Subcutaneous abdominal adipose tissue (tissue), 5 donors: ENCODE results near the gene SDR42E2.

Experiments used
- H3K27ac ChIP-seq: one replicate; pipeline ENCODE4 v1.7.0; 2013; ENCODE audit warnings: low read depth, mild to moderate bottlenecking, inconsistent platforms, low read length, moderate library complexity
- H3K27me3 ChIP-seq, 5 donors: one replicate each; pipeline ENCODE4 v1.7.0; 2013; ENCODE audit warnings: low read length in 5 of 5, inconsistent platforms in 1 of 5; ENCODE audit not compliant: control insufficient read depth in 5 of 5, insufficient read depth in 4 of 5
- H3K36me3 ChIP-seq, 5 donors: one replicate each; pipeline ENCODE4 v1.7.0; 2013; ENCODE audit warnings: low read length in 5 of 5; ENCODE audit not compliant: control insufficient read depth in 5 of 5, insufficient read depth in 5 of 5
- H3K4me1 ChIP-seq, 5 donors: one replicate each; pipeline ENCODE4 v1.7.0; 2013; ENCODE audit warnings: low read length in 5 of 5, mild to moderate bottlenecking in 3 of 5, moderate library complexity in 1 of 5; ENCODE audit not compliant: control insufficient read depth in 5 of 5, insufficient read depth in 5 of 5
- H3K4me3 ChIP-seq, 5 donors: one replicate each; pipeline ENCODE4 v1.7.0; 2013; ENCODE audit warnings: low read length in 5 of 5, low read depth in 1 of 5
- H3K9ac ChIP-seq, 5 donors: one replicate each; pipeline ENCODE4 v1.7.0; 2013; ENCODE audit warnings: low read length in 5 of 5, mild to moderate bottlenecking in 4 of 5, moderate library complexity in 3 of 5
- H3K9me3 ChIP-seq, 5 donors: one replicate each; pipeline ENCODE4 v1.7.0; 2013; ENCODE audit warnings: low read length in 5 of 5; ENCODE audit not compliant: control insufficient read depth in 5 of 5
- donor health status: healthy.
- donor health status: healthy.
- donor health status: healthy.
- donor health status: healthy.
- donor health status: healthy.

The SDR42E2 gene

GRCh38 chr16:22189473-22190080 is 27.3 kb downstream of the SDR42E2 start:
- peaks cover 16 to 52% (median 41%) of the 10 kb centered on the region in 5 donors for H3K4me1 ChIP-seq
- H3K27me3 ChIP-seq: no peaks in the 10 kb centered on the region
- peak overlapping the region in 4 of 5 donors; percentile 59 to 81 (median 68) for H3K9ac ChIP-seq
- no peaks in the 10 kb centered on the region for H3K9me3 ChIP-seq
- H3K27ac ChIP-seq: peak overlapping the region; percentile 73
- H3K36me3 ChIP-seq: no peaks in the 10 kb centered on the region
- H3K4me3 ChIP-seq: peak overlapping the region; percentile 70 to 78 (median 71)

- Histone ChIP-seq H3K9ac (peak overlapping the region in 4 of 5 donors; percentile 59 to 81 (median 68)), H3K27ac (peak overlapping the region; percentile 73), H3K4me1 (peaks cover 16 to 55% (median 47%) of the 10 kb centered on the region in 5 donors), H3K36me3 (no peaks in the 10 kb centered on the region), H3K4me3 (peak overlapping the region; percentile 70 to 78 (median 71)), H3K9me3 (no peaks in the 10 kb centered on the region), H3K27me3 (no peaks in the 10 kb centered on the region)
These were observed 27.9 kb downstream of the SDR42E2 start for GRCh38 chr16:22190081-22190775.

- Histone ChIP-seq H3K4me3 (peak overlapping the region; percentile 60 to 76 (median 69)), H3K27me3 (no peaks in the 10 kb centered on the region), H3K9me3 (no peaks in the 10 kb centered on the region), H3K36me3 (no peaks in the 10 kb centered on the region), H3K27ac (peak overlapping the region; percentile 97), H3K4me1 (peaks cover 16 to 60% (median 51%) of the 10 kb centered on the region in 5 donors), H3K9ac (peak overlapping the region; percentile 11 to 81 (median 77))
These were observed 28.6 kb downstream of the SDR42E2 start for GRCh38 chr16:22190776-22191531.

GRCh38 chr16:22191532-22192260 is 29.4 kb downstream of the SDR42E2 start:
- Histone ChIP-seq H3K4me1 (peaks cover 16 to 64% (median 54%) of the 10 kb centered on the region in 5 donors), H3K27me3 (no peaks in the 10 kb centered on the region), H3K9me3 (no peaks in the 10 kb centered on the region), H3K4me3 (peak overlapping the region; percentile 60 to 76 (median 69)), H3K36me3 (no peaks in the 10 kb centered on the region), H3K9ac (peak overlapping the region; percentile 62 to 91 (median 80)), H3K27ac (peak overlapping the region; percentile 97)

- Histone ChIP-seq H3K4me1 (peaks cover 16 to 64% (median 54%) of the 10 kb centered on the region in 5 donors), H3K27me3 (no peaks in the 10 kb centered on the region), H3K27ac (peak overlapping the region; percentile 97), H3K9me3 (no peaks in the 10 kb centered on the region), H3K9ac (peak overlapping the region; percentile 22 to 81 (median 77)), H3K4me3 (peak overlapping the region; percentile 54 to 72 (median 66)), H3K36me3 (no peaks in the 10 kb centered on the region)
These were observed 30.2 kb downstream of the SDR42E2 start for GRCh38 chr16:22192261-22193062.

GRCh38 chr16:22193063-22193411 is 30.7 kb downstream of the SDR42E2 start:
- Histone ChIP-seq H3K27me3 (no peaks in the 10 kb centered on the region), H3K36me3 (no peaks in the 10 kb centered on the region), H3K9ac (peak overlapping the region; percentile 22 to 80 (median 39)), H3K27ac (peak overlapping the region; percentile 97), H3K9me3 (no peaks in the 10 kb centered on the region), H3K4me3 (peak overlapping the region; percentile 25 to 69 (median 60)), H3K4me1 (peaks cover 16 to 64% (median 54%) of the 10 kb centered on the region in 5 donors)

GRCh38 chr16:22194707-22195444 is 32.6 kb downstream of the SDR42E2 start:
- peaks cover 4 to 57% (median 45%) of the 10 kb centered on the region in 5 donors for H3K4me1 ChIP-seq
- no peaks in the 10 kb centered on the region for H3K36me3 ChIP-seq
- no peak overlapping the region for H3K4me3 ChIP-seq
- H3K27me3 ChIP-seq: no peaks in the 10 kb centered on the region
- no peaks in the 10 kb centered on the region for H3K9me3 ChIP-seq
- H3K27ac ChIP-seq: peak overlapping the region; percentile 75
- H3K9ac ChIP-seq: no peak overlapping the region

GRCh38 chr16:22195445-22195694 is 33.1 kb downstream of the SDR42E2 start:
- Histone ChIP-seq H3K9me3 (no peaks in the 10 kb centered on the region), H3K27ac (peak overlapping the region; percentile 75), H3K4me3 (peak overlapping the region in 1 of 5 donors; percentile 72), H3K9ac (no peak overlapping the region), H3K36me3 (no peaks in the 10 kb centered on the region), H3K4me1 (peaks cover 4 to 53% (median 42%) of the 10 kb centered on the region in 5 donors), H3K27me3 (no peaks in the 10 kb centered on the region)
